ENCODE data around the gene ARHGEF3. TPM values are rescaled to one million over a fixed set of nuclear protein-coding genes. Genes with fewer than 3 reads are reported as not detected.
"Not testable (repeated sequence)": the region's sequence is repeated elsewhere in the genome, so short reads cannot be mapped to it uniquely, and the experiment has no call there.

ARHGEF3 gene
- total RNA-seq, 1 experiment from 2014 or later = 4.4 TPM

- peaks cover 7 to 9% of the 10 kb centered on the region in 2 experiments; a peak in 3 of 5 replicates for H3K9me3 Mint-ChIP-seq
- Histone ChIP-seq H3K23ac (ENCODE audit: insufficient read length, low read depth, low read length) (no peak overlapping the region), H2BK12ac (ENCODE audit: insufficient read length, low read depth, low read length) (no peak overlapping the region), H3K27ac (ENCODE audit: insufficient read length, low read depth, low read length) (no peak overlapping the region), H2BK120ac (ENCODE audit: low read depth, low read length, poor library complexity, severe bottlenecking) (no peak overlapping the region), H3K4me1 (ENCODE audit: insufficient read depth, low read length) (no peaks in the 10 kb centered on the region), H3K79me2 (ENCODE audit: insufficient read depth, low read length) (no peaks in the 10 kb centered on the region), H3K18ac (ENCODE audit: insufficient read length, low read depth, low read length) (no peak overlapping the region), H2AK5ac (ENCODE audit: insufficient read length, low read length) (no peak overlapping the region), H3K27me3 (ENCODE audit: insufficient read depth, low read length) (no peaks in the 10 kb centered on the region), H3K79me1 (ENCODE audit: insufficient read depth, low read depth, low read length, poor library complexity, severe bottlenecking) (no peaks in the 10 kb centered on the region), H2BK5ac (ENCODE audit: insufficient read length, low read length) (no peak overlapping the region), H3K4me2 (ENCODE audit: insufficient read depth, insufficient read length, low read length) (no peak overlapping the region), H4K8ac (replicated peaks; ENCODE audit: insufficient read length, low read depth, low read length) (no peak overlapping the region), H4K20me1 (ENCODE audit: control insufficient read depth, insufficient read depth, insufficient read length) (no peaks in the 10 kb centered on the region), H3K23me2 (ENCODE audit: insufficient read length, low read depth, low read length, poor library complexity, severe bottlenecking) (no peaks in the 10 kb centered on the region), H3K9me3 (ENCODE audit: control insufficient read depth, low read depth, low read length) (no peaks in the 10 kb centered on the region), H2AFZ (ENCODE audit: low read length) (no peak overlapping the region), H2BK15ac (ENCODE audit: low read depth, low read length) (no peak overlapping the region), H3K9ac (ENCODE audit: extremely low read depth, insufficient read length, low read length) (no peak overlapping the region), H3K4ac (ENCODE audit: low read depth, low read length) (no peak overlapping the region), H3K14ac (ENCODE audit: insufficient read depth, low read length) (no peak overlapping the region), H4K5ac (ENCODE audit: insufficient read length, low read depth, low read length) (no peak overlapping the region), H3K56ac (ENCODE audit: insufficient read length, low read depth, low read length) (no peak overlapping the region), H2BK20ac (ENCODE audit: low read depth, low read length, poor library complexity, severe bottlenecking) (no peak overlapping the region), H4K91ac (ENCODE audit: insufficient read length, low read depth, low read length) (no peak overlapping the region), H3T11ph (ENCODE audit: low read length) (no peak overlapping the region)
- no peak for TF ChIP-seq CTCF (conservative IDR thresholded peaks at IDR 0.05)
- H3K36me3 Mint-ChIP-seq (ENCODE audit: insufficient read depth in 1 of 3, low read depth in 3 of 3) = peaks cover 0 to 8% (median 4%) of the 10 kb centered on the region in 3 experiments; a peak in 2 of 7 replicates
- H3K4me1 Mint-ChIP-seq = peaks cover 19 to 26% of the 10 kb centered on the region in 2 experiments
- DNase-seq = no peak
- WGBS (ENCODE audit: extremely low coverage, insufficient read length, low lambda C conversion rate) = no CpG with 5 or more reads among the region's 2 CpGs
- H3K4me3 Mint-ChIP-seq = no peak overlapping the region
- H3K27me3 Mint-ChIP-seq (ENCODE audit: low read depth) = peaks cover 18% of the 10 kb centered on the region
- H3K27ac Mint-ChIP-seq = no peak overlapping the region
These were observed 43.2 kb downstream of the ARHGEF3 start for GRCh38 chr3:56758539-56758981.

GRCh38 chr3:56758042-56758441 is 43.7 kb downstream of the ARHGEF3 start:
- not testable (repeated sequence) for H3K4me2 ChIP-seq (ENCODE audit: insufficient read depth, insufficient read length, low read length); H3K18ac ChIP-seq (ENCODE audit: insufficient read length, low read depth, low read length); DNase-seq

More at GRCh38 chr3:56758042-56758441, 43.7 kb downstream of the ARHGEF3 start:
- not testable (repeated sequence) for H3K36me3 Mint-ChIP-seq (ENCODE audit: insufficient read depth in 1 of 3, low read depth in 3 of 3); H2BK5ac ChIP-seq (ENCODE audit: insufficient read length, low read length); H3K27ac Mint-ChIP-seq; H3K9ac ChIP-seq (ENCODE audit: extremely low read depth, insufficient read length, low read length); H3K56ac ChIP-seq (ENCODE audit: insufficient read length, low read depth, low read length); H3K4ac ChIP-seq (ENCODE audit: low read depth, low read length); H3K27ac ChIP-seq (ENCODE audit: insufficient read length, low read depth, low read length); H4K5ac ChIP-seq (ENCODE audit: insufficient read length, low read depth, low read length); H4K20me1 ChIP-seq (ENCODE audit: control insufficient read depth, insufficient read depth, insufficient read length); H2BK120ac ChIP-seq (ENCODE audit: low read depth, low read length, poor library complexity, severe bottlenecking); H3T11ph ChIP-seq (ENCODE audit: low read length); H3K79me1 ChIP-seq (ENCODE audit: insufficient read depth, low read depth, low read length, poor library complexity, severe bottlenecking); H2BK12ac ChIP-seq (ENCODE audit: insufficient read length, low read depth, low read length); H2BK20ac ChIP-seq (ENCODE audit: low read depth, low read length, poor library complexity, severe bottlenecking); H2AFZ ChIP-seq (ENCODE audit: low read length); H2AK5ac ChIP-seq (ENCODE audit: insufficient read length, low read length); H4K91ac ChIP-seq (ENCODE audit: insufficient read length, low read depth, low read length); H3K9me3 ChIP-seq (ENCODE audit: control insufficient read depth, low read depth, low read length); H3K14ac ChIP-seq (ENCODE audit: insufficient read depth, low read length); H3K4me1 ChIP-seq (ENCODE audit: insufficient read depth, low read length); H3K27me3 ChIP-seq (ENCODE audit: insufficient read depth, low read length); H3K79me2 ChIP-seq (ENCODE audit: insufficient read depth, low read length); H3K4me3 Mint-ChIP-seq; H4K8ac ChIP-seq (replicated peaks; ENCODE audit: insufficient read length, low read depth, low read length); H3K23ac ChIP-seq (ENCODE audit: insufficient read length, low read depth, low read length); H2BK15ac ChIP-seq (ENCODE audit: low read depth, low read length); H3K9me3 Mint-ChIP-seq; H3K23me2 ChIP-seq (ENCODE audit: insufficient read length, low read depth, low read length, poor library complexity, severe bottlenecking)
- Mint-ChIP-seq H3K4me1 (peaks cover 20 to 27% of the 10 kb centered on the region in 2 experiments), H3K27me3 (ENCODE audit: low read depth) (peaks cover 18% of the 10 kb centered on the region)
- WGBS (ENCODE audit: extremely low coverage, insufficient read length, low lambda C conversion rate) = no CpG with 5 or more reads among the region's 11 CpGs
